Measurements from ENCODE around the gene PEAK1. TPM values are rescaled to one million over a fixed set of nuclear protein-coding genes. Genes with fewer than 3 reads are reported as not detected.
A peak's percentile ranks its signal among the peaks of the same experiment; 100 is the strongest.

Gene PEAK1
- total RNA-seq, 1 experiment from 2014 or later, result 58.7 TPM

DNA sequence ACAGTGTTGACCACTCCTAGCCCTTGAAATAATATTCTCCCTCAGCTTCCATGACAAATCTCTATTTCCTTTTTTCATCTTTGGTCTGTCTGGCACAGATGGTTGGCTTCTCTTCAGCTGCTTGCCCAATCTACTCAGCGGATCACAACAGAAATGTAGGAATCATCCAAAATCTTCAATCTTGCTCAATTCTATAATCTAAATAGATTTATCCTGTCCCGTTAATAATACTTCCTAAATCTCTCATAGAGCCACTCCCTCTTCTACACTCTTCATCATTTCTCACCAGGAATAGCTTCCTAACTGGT is 3.8 kb downstream of the PEAK1 start:
- CTCF ChIA-PET, result no interaction called here
- Histone ChIP-seq H3K4me3 (ENCODE audit: low read depth in 2 of 2, low read length in 2 of 2) (no peak overlapping the region), H3K36me3 (ENCODE audit: control insufficient read depth, insufficient read depth, low read length) (no peaks in the 10 kb centered on the region), H3K9me3 (ENCODE audit: control insufficient read depth, insufficient read depth, low read depth, low read length) (no peaks in the 10 kb centered on the region), H3K27ac (ENCODE audit: low read length) (no peak overlapping the region), H3K27me3 (ENCODE audit: control insufficient read depth, insufficient read depth, low read length) (no peaks in the 10 kb centered on the region), H3K4me1 (ENCODE audit: control insufficient read depth, insufficient read depth, low read length) (peaks cover 25% of the 10 kb centered on the region)
- ATAC-seq (no peak), DNase-seq (ENCODE audit: low read depth, low spot score) (no peak)
- no TSS peak for BruUV-seq (replicated peaks)
- intact Hi-C loops (cut with micrococcal nuclease; ENCODE audit: unreplicated experiment) (no loop called here), in situ Hi-C loops (cut with HindIII; ENCODE audit: low pct_unique_long_range_greater_than_20kb, low sequenced_read_pairs) (no loop called here)
- POLR2A ChIA-PET, result no interaction called here
- TF ChIP-seq POLR2AphosphoS5 (IDR thresholded peaks at IDR 0.05; ENCODE audit: low read depth, low read length) (no peak), SIN3A (IDR thresholded peaks at IDR 0.05; ENCODE audit: borderline replicate concordance, insufficient read depth, low read depth, low read length) (no peak), TCF7L2 (IDR thresholded peaks at IDR 0.05; ENCODE audit: low read depth, low read length) (no peak)
- TF ChIP-seq, protein P1, sequence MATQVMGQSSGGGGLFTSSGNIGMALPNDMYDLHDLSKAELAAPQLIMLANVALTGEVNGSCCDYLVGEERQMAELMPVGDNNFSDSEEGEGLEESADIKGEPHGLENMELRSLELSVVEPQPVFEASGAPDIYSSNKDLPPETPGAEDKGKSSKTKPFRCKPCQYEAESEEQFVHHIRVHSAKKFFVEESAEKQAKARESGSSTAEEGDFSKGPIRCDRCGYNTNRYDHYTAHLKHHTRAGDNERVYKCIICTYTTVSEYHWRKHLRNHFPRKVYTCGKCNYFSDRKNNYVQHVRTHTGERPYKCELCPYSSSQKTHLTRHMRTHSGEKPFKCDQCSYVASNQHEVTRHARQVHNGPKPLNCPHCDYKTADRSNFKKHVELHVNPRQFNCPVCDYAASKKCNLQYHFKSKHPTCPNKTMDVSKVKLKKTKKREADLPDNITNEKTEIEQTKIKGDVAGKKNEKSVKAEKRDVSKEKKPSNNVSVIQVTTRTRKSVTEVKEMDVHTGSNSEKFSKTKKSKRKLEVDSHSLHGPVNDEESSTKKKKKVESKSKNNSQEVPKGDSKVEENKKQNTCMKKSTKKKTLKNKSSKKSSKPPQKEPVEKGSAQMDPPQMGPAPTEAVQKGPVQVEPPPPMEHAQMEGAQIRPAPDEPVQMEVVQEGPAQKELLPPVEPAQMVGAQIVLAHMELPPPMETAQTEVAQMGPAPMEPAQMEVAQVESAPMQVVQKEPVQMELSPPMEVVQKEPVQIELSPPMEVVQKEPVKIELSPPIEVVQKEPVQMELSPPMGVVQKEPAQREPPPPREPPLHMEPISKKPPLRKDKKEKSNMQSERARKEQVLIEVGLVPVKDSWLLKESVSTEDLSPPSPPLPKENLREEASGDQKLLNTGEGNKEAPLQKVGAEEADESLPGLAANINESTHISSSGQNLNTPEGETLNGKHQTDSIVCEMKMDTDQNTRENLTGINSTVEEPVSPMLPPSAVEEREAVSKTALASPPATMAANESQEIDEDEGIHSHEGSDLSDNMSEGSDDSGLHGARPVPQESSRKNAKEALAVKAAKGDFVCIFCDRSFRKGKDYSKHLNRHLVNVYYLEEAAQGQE (IDR thresholded peaks at IDR 0.05; ENCODE audit: insufficient read depth in 1 of 2, low read depth in 2 of 2, low read length in 1 of 2), result no peak
- TF ChIP-seq, protein P2, sequence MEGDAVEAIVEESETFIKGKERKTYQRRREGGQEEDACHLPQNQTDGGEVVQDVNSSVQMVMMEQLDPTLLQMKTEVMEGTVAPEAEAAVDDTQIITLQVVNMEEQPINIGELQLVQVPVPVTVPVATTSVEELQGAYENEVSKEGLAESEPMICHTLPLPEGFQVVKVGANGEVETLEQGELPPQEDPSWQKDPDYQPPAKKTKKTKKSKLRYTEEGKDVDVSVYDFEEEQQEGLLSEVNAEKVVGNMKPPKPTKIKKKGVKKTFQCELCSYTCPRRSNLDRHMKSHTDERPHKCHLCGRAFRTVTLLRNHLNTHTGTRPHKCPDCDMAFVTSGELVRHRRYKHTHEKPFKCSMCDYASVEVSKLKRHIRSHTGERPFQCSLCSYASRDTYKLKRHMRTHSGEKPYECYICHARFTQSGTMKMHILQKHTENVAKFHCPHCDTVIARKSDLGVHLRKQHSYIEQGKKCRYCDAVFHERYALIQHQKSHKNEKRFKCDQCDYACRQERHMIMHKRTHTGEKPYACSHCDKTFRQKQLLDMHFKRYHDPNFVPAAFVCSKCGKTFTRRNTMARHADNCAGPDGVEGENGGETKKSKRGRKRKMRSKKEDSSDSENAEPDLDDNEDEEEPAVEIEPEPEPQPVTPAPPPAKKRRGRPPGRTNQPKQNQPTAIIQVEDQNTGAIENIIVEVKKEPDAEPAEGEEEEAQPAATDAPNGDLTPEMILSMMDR (IDR thresholded peaks at IDR 0.05), result no peak

DNA sequence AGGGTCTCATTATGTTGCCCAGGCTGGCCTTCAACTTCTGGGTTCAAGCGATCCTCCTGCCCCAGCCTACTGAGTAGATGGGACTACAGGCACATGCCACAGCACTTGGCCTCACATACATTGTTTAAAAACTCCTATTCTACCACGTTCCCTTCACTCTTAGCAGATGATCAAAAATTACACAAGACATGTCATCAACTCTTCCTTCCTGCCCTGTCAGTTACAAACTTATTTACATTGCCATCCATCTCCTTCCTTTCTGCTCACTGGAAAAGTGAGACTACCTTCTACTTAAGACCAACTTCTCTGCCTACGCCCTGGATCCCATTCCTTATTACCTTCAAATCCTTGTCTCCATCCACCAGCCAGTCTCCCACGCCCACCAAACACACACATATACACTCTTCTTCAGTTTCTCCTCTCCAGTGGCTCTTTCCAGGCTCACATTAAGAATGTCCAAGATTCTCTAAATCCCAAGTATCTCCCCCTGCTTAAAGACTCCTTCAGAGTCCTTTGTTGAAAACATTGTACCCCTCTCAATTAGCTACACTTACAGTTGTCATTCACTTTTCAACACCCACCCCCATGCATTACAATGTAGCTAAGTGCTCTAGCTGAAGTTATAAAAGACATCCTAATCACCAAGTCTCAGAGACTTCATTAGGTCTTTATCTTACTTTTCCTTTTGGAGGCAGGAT is 4.3 kb downstream of the PEAK1 start:
- TF ChIP-seq POLR2AphosphoS5 (IDR thresholded peaks at IDR 0.05; ENCODE audit: low read depth, low read length) (no peak), SIN3A (IDR thresholded peaks at IDR 0.05; ENCODE audit: borderline replicate concordance, insufficient read depth, low read depth, low read length) (no peak), TCF7L2 (IDR thresholded peaks at IDR 0.05; ENCODE audit: low read depth, low read length) (no peak)
- TF ChIP-seq, protein P1 (IDR thresholded peaks at IDR 0.05; ENCODE audit: insufficient read depth in 1 of 2, low read depth in 2 of 2, low read length in 1 of 2), result no peak
- TF ChIP-seq, protein P2 (IDR thresholded peaks at IDR 0.05), result no peak
- Histone ChIP-seq H3K27ac (ENCODE audit: low read length) (no peak overlapping the region), H3K4me1 (ENCODE audit: control insufficient read depth, insufficient read depth, low read length) (peaks cover 25% of the 10 kb centered on the region), H3K36me3 (ENCODE audit: control insufficient read depth, insufficient read depth, low read length) (no peaks in the 10 kb centered on the region), H3K4me3 (ENCODE audit: low read depth in 2 of 2, low read length in 2 of 2) (no peak overlapping the region), H3K27me3 (ENCODE audit: control insufficient read depth, insufficient read depth, low read length) (no peaks in the 10 kb centered on the region), H3K9me3 (ENCODE audit: control insufficient read depth, insufficient read depth, low read depth, low read length) (no peaks in the 10 kb centered on the region)
- ChIA-PET POLR2A (no interaction called here), CTCF (no interaction called here)
- ATAC-seq, result no peak
- no peak for DNase-seq (ENCODE audit: low read depth, low spot score)
- in situ Hi-C loops (cut with HindIII; ENCODE audit: low pct_unique_long_range_greater_than_20kb, low sequenced_read_pairs) (no loop called here), intact Hi-C loops (cut with micrococcal nuclease; ENCODE audit: unreplicated experiment) (no loop called here)
- BruUV-seq (replicated peaks), result TSS peak; percentile 6
